H1 (cell line): ENCODE measurements around the gene FHIT.

Source experiments
- BCL11A ChIP-seq, 2 experiments: IDR thresholded peaks; one replicate each; pipeline ENCODE4 v1.6.1; 2011; ENCODE audit warnings: low read depth in 2 of 2, low read length in 2 of 2, mild to moderate bottlenecking in 2 of 2
- EZH2 ChIP-seq: fragments of 200-600 bp; sonication (generic); IDR thresholded peaks from 2 replicates; pipeline ENCODE4 v1.7.1; 2012; ENCODE audit warnings: low read depth, mild to moderate bottlenecking, moderate library complexity, low read length, inconsistent platforms; ENCODE audit not compliant: severe bottlenecking
- HDAC6 ChIP-seq: IDR thresholded peaks from one replicate; pipeline ENCODE4 v1.7.1; 2012; ENCODE audit warnings: low read depth, mild to moderate bottlenecking, inconsistent platforms, low read length, moderate library complexity
- JUN ChIP-seq: IDR thresholded peaks from 2 replicates; pipeline ENCODE4 v1.6.1; 2011; ENCODE audit warnings: low read depth, mild to moderate bottlenecking, improper control_type of control experiment, low read length
- KDM1A ChIP-seq: fragments of 200-600, 300-600 bp; sonication (generic); IDR thresholded peaks from 2 replicates; pipeline ENCODE4 v1.7.1; 2016; ENCODE audit warnings: mild to moderate bottlenecking, low read length, borderline replicate concordance
- POLR2A ChIP-seq, 2 experiments: IDR thresholded peaks; 1 replicate in 1 of 2; 2 replicates in 1 of 2; pipeline ENCODE4 v1.6.1; 2011; ENCODE audit warnings: low read depth in 2 of 2, low read length in 2 of 2, mild to moderate bottlenecking in 2 of 2; ENCODE audit errors: control extremely low read depth in 1 of 2
- SIRT6 ChIP-seq: IDR thresholded peaks from one replicate; pipeline ENCODE4 v1.7.1; 2012; ENCODE audit warnings: low read length, inconsistent platforms
- SP1 ChIP-seq: IDR thresholded peaks from 2 replicates; pipeline ENCODE4 v1.6.1; 2011; ENCODE audit warnings: low read depth, low read length
- TBP ChIP-seq: IDR thresholded peaks from 2 replicates; pipeline ENCODE4 v1.6.1; 2011; ENCODE audit warnings: low read depth, low read length, improper control_type of control experiment
- ZNF274 ChIP-seq: IDR thresholded peaks from 2 replicates; pipeline ENCODE4 v1.7.0; 2012; ENCODE audit warnings: low read length, borderline replicate concordance; ENCODE audit errors: extremely low read depth
- TF ChIP-seq, protein P1 (sequence below), 3 experiments: IDR thresholded peaks; 1 replicate in 2 of 3; 2 replicates in 1 of 3; pipeline versions ENCODE4 v1.5.1 to v1.6.1; 2011; ENCODE audit warnings: low read length in 3 of 3, mild to moderate bottlenecking in 3 of 3, inconsistent platforms in 2 of 3, low read depth in 1 of 3, moderate library complexity in 1 of 3; ENCODE audit not compliant: insufficient read depth in 1 of 3; ENCODE audit errors: control extremely low read depth in 1 of 3
- TF ChIP-seq, protein P2 (sequence below): IDR thresholded peaks from 2 replicates; pipeline ENCODE4 v1.6.1; 2012; ENCODE audit warnings: inconsistent platforms

DNA sequence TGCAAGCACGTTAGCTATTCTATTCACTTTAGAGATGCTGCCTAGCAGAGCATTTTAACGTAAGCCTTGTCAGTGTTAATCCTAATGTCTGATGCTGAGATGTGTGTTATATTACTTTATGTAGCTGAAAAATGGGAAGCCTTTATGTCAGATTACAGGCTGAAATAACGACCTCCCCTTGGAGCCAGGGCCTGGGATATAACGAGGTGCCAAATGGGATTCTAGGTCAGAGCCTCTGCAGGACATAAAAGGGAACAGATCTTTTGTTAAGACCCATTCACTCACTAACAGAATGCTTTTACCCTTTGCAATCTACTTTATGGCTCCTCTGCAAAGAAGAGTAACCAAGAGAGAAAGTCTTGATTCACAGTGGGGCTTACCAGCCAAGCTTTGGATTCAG is 1385.9 kb downstream of the FHIT start:
- no peak for TF ChIP-seq ZNF274
- no peak for TF ChIP-seq SP1
- no peak for TF ChIP-seq BCL11A (IDR thresholded peaks at IDR 0.05; ENCODE audit: low read depth in 2 of 2, low read length in 2 of 2)
- TF ChIP-seq, protein P1, sequence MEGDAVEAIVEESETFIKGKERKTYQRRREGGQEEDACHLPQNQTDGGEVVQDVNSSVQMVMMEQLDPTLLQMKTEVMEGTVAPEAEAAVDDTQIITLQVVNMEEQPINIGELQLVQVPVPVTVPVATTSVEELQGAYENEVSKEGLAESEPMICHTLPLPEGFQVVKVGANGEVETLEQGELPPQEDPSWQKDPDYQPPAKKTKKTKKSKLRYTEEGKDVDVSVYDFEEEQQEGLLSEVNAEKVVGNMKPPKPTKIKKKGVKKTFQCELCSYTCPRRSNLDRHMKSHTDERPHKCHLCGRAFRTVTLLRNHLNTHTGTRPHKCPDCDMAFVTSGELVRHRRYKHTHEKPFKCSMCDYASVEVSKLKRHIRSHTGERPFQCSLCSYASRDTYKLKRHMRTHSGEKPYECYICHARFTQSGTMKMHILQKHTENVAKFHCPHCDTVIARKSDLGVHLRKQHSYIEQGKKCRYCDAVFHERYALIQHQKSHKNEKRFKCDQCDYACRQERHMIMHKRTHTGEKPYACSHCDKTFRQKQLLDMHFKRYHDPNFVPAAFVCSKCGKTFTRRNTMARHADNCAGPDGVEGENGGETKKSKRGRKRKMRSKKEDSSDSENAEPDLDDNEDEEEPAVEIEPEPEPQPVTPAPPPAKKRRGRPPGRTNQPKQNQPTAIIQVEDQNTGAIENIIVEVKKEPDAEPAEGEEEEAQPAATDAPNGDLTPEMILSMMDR (IDR thresholded peaks at IDR 0.05; ENCODE audit: control extremely low read depth in 1 of 3, insufficient read depth in 1 of 3, low read depth in 1 of 3, low read length in 3 of 3) = no peak
- no peak for TF ChIP-seq KDM1A
- no peak for TF ChIP-seq EZH2
- TF ChIP-seq, protein P2, sequence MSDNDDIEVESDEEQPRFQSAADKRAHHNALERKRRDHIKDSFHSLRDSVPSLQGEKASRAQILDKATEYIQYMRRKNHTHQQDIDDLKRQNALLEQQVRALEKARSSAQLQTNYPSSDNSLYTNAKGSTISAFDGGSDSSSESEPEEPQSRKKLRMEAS = no peak
- no peak for TF ChIP-seq TBP
- TF ChIP-seq POLR2A (IDR thresholded peaks at IDR 0.05; ENCODE audit: control extremely low read depth in 1 of 2, low read depth in 2 of 2, low read length in 2 of 2) = no peak
- TF ChIP-seq JUN = no peak
- TF ChIP-seq SIRT6 = no peak
- no peak for TF ChIP-seq HDAC6
